Sigmoid colon (tissue), 4 donors: ENCODE measurements around the gene CSPG5.

Experiments used
- CTCF ChIP-seq, 4 experiments: fragments of 450-650 bp in 3 of 4; fragments of 200-600 bp in 1 of 4; IDR thresholded peaks; one replicate each; pipeline ENCODE4 v1.5.1; 2016 to 2019; ENCODE audit warnings: antibody characterized with exemption in 4 of 4, mild to moderate bottlenecking in 3 of 4, moderate library complexity in 2 of 4
- POLR2A ChIP-seq, 2 donors: fragments of 450-650 bp; IDR thresholded peaks; one replicate each; pipeline ENCODE4 v1.6.1; 2016; ENCODE audit warnings: antibody characterized with exemption in 2 of 2, mild to moderate bottlenecking in 2 of 2, moderate library complexity in 2 of 2
- POLR2AphosphoS5 ChIP-seq, 4 donors: sonication (generic); formaldehyde crosslinking; IDR thresholded peaks; one replicate each; pipeline ENCODE4 v1.6.1; 2017; ENCODE audit warnings: antibody characterized with exemption in 4 of 4

DNA sequence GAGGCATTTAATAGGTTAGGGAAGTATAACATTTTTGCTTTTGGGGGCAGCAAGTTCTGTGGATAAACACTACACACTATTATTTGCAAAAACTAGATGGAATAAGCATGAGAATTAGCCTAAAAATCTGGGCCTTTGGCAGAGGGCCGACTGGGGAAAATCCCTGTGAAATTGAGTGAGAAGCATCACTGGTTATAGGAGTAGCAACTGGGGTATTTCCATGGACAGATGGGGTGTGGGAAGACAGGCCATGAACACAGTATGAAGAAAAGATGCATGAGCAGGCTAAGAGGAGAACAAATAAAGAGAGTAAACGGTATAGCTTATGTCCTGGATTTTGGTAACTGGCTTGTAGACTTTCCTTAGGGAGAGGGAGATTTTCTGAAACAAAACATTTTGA is 32.9 kb upstream of the CSPG5 start:
- TF ChIP-seq CTCF (IDR thresholded peaks at IDR 0.05): no peak
- no peak for TF ChIP-seq POLR2A (IDR thresholded peaks at IDR 0.05)
- TF ChIP-seq POLR2AphosphoS5 (IDR thresholded peaks at IDR 0.05): no peak
